Measurements from ENCODE around the gene AHSA1. TPM values are rescaled to one million over a fixed set of nuclear protein-coding genes. Genes with fewer than 3 reads are reported as not detected.

Gene AHSA1
- total RNA-seq, 4 donors from 2014 or later, result 49.4 to 111 (median 93.2) TPM

DNA sequence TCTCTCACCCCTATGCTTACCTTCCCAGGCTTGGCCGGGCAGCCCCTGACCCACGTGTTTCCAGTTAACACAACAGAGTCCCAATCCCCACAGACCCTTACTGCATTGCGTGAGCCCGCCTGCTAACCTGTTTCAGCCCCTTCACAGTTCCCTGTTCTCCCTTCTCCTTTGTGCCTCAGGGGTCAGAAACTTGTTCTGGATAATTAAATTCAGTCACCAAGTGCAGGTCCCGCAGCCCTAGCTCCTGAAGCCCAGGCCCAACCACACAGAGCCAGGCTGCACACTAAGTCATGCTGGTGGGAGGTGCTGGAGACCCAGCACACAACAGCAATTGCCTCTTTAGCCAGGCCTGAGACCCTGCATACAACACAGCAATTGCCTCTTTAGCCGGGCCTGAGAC, 31.1 kb downstream of the AHSA1 start:
- Histone ChIP-seq H3K9me3 (no peaks in the 10 kb centered on the region), H3K4me1 (peaks cover 0 to 5% of the 10 kb centered on the region in 2 donors), H3K36me3 (no peaks in the 10 kb centered on the region), H3K27me3 (no peaks in the 10 kb centered on the region), H3K27ac (no peak overlapping the region), H3K4me3 (replicated peaks in 1 of 3) (no peak overlapping the region)
- no peak for TF ChIP-seq POLR2A (IDR thresholded peaks at IDR 0.05)
- TF ChIP-seq CTCF (IDR thresholded peaks at IDR 0.05), result no peak
- intact Hi-C loops (cut with DNase I), result no loop called here
- no peak for DNase-seq
- WGBS, 2 donors, result 87 to 93% methylated on average over 6 of the region's 6 CpGs

- Histone ChIP-seq H3K4me3 (replicated peaks in 1 of 3) (no peak overlapping the region), H3K9me3 (no peaks in the 10 kb centered on the region), H3K27ac (no peak overlapping the region), H3K4me1 (no peaks in the 10 kb centered on the region), H3K27me3 (no peaks in the 10 kb centered on the region), H3K36me3 (no peaks in the 10 kb centered on the region)
- TF ChIP-seq CTCF (IDR thresholded peaks at IDR 0.05) (no peak), POLR2A (IDR thresholded peaks at IDR 0.05) (no peak)
- intact Hi-C loops (cut with DNase I), result no loop called here
- DNase-seq, result no peak
- WGBS, 2 donors, result 87 to 90% methylated on average over 8 of the region's 8 CpGs
These were observed 32.6 kb downstream of the AHSA1 start for GRCh38 chr14:77490347-77490986.

GRCh38 chr14:77491056-77491455, 33.2 kb downstream of the AHSA1 start:
- no peak for DNase-seq
- intact Hi-C loops (cut with DNase I), result no loop called here
- H3K27me3 ChIP-seq, result no peaks in the 10 kb centered on the region

DNA sequence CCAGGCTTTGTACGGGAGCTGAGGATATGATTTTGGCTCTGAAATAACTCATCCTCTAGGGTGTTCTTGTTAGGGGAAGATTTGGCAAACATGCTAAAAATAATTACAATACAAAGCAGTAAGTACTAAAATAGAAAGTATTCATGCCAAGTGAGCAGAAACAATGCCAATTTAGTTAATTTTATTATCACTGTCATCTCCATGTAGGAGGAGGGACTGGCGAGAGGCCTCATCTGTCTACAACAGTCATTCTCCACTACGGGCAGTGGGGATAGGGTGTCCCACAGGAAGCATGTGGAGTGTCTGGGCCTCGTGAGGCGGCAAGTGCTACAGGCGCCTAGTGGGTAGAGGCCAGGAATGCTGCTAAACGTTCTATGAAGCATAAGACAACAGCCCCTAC, 37.4 kb downstream of the AHSA1 start:
- H3K27me3 ChIP-seq, result no peaks in the 10 kb centered on the region
- no peak overlapping the region for H3K27ac ChIP-seq
- TF ChIP-seq CTCF (IDR thresholded peaks at IDR 0.05) (no peak), POLR2A (IDR thresholded peaks at IDR 0.05) (no peak)
- intact Hi-C loops (cut with DNase I), result no loop called here
- H3K36me3 ChIP-seq, result no peaks in the 10 kb centered on the region
- DNase-seq, result no peak
- H3K4me1 ChIP-seq, result peaks cover 11 to 14% of the 10 kb centered on the region in 2 donors
- H3K9me3 ChIP-seq, result no peaks in the 10 kb centered on the region
- H3K4me3 ChIP-seq (replicated peaks in 1 of 3), result no peak overlapping the region
- WGBS, 2 donors, result 61 to 73% methylated on average over 7 of the region's 7 CpGs

More at GRCh38 chr14:77491056-77491455, 33.2 kb downstream of the AHSA1 start:
- Histone ChIP-seq H3K4me1 (no peaks in the 10 kb centered on the region), H3K36me3 (no peaks in the 10 kb centered on the region), H3K27ac (no peak overlapping the region), H3K9me3 (no peaks in the 10 kb centered on the region), H3K4me3 (replicated peaks in 1 of 3) (no peak overlapping the region)
- no peak for TF ChIP-seq POLR2A (IDR thresholded peaks at IDR 0.05)
- no peak for TF ChIP-seq CTCF (IDR thresholded peaks at IDR 0.05)
- WGBS, 2 donors, result 85 to 88% methylated on average over 5 of the region's 5 CpGs

GRCh38 chr14:77498120-77498979, 40.5 kb downstream of the AHSA1 start, which contains the start of gene ISM2:
ISM2 (minus strand) TSS chr14:77498816; CDS start chr14:77498793, 23 bp downstream.
- no peak within 1 kb of the TSS for H3K27ac ChIP-seq
- peaks cover 11 to 14% of the 10 kb centered on the region in 2 donors for H3K4me1 ChIP-seq
- TF ChIP-seq CTCF (IDR thresholded peaks at IDR 0.05), result no peak
- peak in 1 of 2 donors; percentile 24 for TF ChIP-seq POLR2A (IDR thresholded peaks at IDR 0.05)
- WGBS, 2 donors, result 1 to 5% methylated on average over 14 to 27 of the region's 104 CpGs
- intact Hi-C loops (cut with DNase I), result no loop called here
- peak; percentile 47 to 48 for DNase-seq
- no peaks in the 10 kb centered on the region for H3K36me3 ChIP-seq
- H3K27me3 ChIP-seq, result no peaks in the 10 kb centered on the region
- H3K9me3 ChIP-seq, result no peaks in the 10 kb centered on the region
- H3K4me3 ChIP-seq (replicated peaks in 1 of 3), result peak within 1 kb of the TSS; percentile 6 to 44 (median 33)

All from thyroid gland (tissue), 4 donors.